Inflammatory macrophage (primary cell): ENCODE data around the gene XIRP2.
"Not testable (repeated sequence)": the region's sequence is repeated elsewhere in the genome, so short reads cannot be mapped to it uniquely, and the experiment has no call there.

Experiments
- DNase-seq, 2 donors: peaks; one replicate each; pipeline ENCODE4 v3.0.0-alpha.2; 2020 to 2022

The XIRP2 gene

DNA sequence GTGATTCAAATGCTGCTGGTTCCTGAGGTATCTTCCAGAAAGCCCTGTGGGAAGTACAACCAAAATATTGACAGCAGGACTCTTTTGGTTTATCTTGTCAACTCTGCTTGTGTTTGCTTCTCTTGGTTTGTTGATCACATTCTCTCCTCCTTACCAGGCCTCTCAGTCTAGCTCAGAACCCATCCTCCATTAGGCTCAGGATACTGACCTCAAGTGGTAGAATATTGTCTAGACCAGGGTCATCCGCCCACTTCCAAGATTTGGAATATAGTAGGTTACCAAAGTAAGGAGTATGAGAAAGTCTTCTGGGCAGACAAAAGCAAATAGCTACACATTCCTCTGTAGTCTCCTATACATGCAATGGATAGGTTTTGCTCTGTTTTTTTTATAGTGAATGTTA lies 56.6 kb downstream of the XIRP2 start:
- no peak for DNase-seq

DNA sequence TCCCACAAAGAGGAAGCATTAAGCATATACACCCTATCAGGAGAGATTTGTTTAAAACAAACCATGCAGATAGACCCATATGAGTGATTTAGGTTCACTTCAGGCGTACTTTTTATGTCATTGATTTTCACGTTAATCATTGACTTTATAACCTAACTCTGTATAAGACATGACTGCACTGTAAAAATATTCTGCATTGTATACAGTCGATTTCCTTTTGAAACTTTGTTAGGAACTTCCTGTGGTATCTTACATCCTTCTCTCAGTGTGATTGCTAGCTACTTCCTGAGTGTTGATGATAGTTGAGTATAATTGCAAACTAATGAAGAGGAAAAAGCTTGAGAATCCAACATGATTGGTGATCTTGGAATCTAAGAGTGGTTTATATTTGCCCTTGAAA lies 69.4 kb downstream of the XIRP2 start:
- DNase-seq: no peak

DNA sequence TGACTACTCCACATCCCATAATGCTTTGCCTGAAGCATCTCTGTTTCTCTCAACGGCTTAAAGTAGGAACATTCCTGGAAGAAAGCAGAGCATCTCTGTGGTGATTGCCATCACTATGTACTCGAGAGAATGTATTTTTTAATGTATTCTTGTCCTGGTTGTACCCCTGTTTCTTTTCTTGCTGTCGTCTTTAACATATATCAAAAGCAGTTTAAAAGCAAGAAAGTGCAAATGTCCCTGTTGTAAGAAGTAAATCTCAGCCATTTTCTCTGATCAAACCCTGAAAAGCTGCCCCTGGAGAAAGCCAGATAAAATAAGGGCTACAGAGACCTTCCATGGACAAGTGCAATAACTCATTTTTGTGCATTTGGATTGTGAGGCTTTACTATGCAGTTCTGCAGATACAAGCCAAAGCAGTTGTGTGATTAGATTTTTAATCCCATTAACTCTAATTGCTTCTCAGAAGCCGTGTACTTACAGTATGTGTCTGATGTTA lies 70.8 kb downstream of the XIRP2 start:
- no peak for DNase-seq

DNA sequence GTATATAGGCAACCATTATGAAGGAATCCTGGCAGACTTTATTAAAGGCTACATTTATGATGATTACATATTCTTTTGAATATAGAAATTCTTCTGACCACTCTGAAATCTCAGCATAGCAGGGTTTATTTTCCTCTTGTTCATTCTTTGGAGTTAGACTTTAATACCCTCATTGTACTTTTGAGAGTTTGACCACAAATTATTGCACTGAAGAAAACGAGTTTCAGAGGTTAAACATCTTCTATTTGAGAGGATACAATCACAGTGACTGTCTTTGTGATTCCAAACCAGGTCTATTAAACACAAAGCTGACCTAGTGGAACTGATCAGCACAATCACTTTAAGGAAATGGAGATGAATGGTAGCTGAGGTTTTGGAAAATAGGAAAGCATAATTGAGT lies 71.3 kb downstream of the XIRP2 start:
- DNase-seq: no peak

DNA sequence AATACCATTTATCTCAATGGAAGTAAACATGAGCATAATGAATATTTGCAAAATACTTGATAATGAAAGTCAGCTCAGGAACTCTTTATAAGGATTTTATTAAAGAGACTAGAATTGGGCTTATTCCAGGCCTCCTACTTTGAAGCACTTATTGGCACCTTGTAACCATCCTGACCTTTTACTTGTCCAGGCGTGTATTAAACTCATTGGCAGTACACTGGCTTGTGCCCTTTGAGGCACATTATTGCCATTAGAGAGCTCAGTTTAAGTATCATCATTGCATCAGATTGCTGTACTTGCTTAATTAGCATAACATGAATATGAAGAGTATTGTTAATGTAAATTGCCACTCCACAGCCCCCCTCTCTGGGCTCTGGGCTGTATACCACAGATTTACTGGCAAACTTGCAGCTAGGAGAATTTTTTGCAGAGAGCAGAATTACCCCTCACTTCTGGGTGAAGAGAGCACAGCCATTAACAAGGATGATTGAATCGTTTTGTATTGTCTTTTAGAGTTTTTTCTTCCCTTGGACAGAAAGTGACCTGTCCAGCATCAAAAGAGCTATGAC lies 72.5 kb downstream of the XIRP2 start:
- DNase-seq: no peak

DNA sequence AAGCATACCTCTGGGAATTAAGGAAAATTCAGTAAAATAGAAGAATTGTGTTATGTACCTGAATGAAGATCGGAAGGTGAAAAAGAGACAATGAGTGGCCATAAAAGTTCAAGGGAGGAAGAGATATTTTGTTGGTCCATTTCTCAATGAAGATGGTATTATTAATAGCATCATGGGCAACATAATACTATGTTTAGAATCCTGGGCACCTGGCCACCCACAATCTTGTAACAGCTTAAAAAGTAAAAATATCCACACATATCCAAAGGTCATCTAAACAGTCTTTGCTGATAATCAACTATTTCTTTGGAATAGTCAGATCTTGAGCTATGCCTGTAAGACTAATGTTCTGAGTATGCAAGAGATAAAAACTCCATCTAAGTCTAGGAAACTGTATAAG lies 73.7 kb downstream of the XIRP2 start:
- DNase-seq: no peak

DNA sequence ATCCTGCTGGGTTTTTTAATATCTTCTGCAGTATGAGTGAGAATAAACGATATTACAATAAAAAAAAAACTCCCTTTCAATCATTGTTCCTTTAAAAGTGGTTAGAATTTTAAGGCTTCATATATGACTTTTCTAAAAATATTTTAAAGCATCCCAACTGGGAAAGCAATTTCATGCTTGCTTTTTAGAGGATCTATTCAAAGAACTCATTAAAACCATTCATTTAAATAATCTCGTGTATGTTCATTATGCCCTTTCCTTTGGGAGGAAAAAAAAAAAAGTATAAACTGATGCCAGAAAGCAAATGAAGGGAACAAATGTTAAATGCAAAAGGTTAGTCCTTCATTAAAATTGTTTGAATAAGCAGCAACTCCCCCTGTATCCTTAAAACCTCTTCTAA lies 81.2 kb downstream of the XIRP2 start:
- no peak for DNase-seq

DNA sequence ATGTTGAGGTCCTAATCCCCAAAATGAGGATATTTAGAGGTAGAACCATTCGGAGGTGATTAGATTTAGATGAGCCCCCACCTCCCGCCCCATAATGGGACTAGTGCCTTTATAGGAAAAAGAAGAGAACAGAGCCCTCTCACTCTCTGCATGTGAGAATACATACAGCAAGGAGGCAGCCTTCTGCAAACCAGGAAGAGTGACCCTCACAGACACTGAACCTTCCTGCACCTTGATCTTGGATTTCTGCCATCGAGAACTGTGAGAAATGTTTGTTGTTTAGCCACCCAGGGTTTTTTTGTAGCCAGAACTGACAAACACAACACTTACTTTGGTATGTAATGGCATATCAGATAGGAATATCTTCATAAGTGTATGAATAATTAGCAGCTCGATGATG lies 83.7 kb downstream of the XIRP2 start:
- DNase-seq: no peak

DNA sequence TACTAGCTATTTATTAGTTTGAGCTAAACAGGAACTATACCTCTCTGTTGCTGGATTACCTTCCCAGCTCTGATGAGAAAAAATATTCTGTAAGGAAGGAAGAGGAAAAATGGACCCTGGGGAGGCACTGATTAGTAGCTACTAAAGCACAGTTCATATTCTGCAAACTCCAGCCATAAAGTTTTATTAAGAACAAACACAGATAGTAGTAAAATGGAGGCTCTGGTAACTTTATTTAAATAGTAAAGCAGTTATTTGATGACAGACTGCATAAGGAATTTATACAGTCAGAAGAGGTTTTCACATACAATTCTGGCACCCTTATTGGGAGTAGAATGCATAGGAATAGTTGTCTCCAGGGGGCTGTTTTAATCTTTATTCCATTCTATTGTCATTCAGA lies 84.1 kb downstream of the XIRP2 start:
- no peak for DNase-seq

DNA sequence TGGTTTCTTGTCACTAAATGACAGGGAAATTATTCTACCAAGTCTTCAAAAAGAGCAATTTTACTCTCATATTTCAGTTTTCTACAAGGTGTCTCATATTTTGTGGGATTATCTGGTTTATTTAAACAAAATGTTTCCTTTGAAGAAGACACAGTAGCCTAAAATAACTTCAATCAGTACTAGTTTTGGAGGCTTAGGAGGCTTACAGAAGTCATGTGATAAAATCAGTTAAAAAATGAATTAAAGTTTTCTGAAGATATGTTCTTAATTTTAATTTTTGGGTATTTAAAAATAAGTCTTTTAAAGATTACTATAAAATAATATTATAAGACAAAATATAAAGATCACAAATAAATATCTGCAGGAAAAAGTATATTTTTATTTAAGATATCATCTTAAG lies 95.9 kb downstream of the XIRP2 start:
- no peak for DNase-seq

DNA sequence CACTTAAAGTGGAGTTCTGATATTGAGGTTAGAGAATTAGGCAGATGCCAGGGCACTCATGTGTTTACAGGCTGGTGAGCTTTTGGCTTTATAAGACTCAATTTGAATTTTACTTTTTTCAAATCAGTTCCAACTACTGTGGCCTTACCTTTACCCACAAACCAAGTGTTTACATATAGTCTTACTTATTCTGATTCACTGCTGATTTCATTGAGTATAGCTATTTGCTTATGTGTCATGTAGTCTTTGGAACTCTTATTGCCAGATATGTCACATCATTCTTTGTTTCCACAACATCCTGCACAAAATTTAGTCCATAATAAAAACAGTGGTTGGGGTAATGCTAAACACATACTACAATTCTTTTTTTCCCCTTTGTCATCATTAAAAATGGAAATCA lies 96.5 kb downstream of the XIRP2 start:
- no peak for DNase-seq

DNA sequence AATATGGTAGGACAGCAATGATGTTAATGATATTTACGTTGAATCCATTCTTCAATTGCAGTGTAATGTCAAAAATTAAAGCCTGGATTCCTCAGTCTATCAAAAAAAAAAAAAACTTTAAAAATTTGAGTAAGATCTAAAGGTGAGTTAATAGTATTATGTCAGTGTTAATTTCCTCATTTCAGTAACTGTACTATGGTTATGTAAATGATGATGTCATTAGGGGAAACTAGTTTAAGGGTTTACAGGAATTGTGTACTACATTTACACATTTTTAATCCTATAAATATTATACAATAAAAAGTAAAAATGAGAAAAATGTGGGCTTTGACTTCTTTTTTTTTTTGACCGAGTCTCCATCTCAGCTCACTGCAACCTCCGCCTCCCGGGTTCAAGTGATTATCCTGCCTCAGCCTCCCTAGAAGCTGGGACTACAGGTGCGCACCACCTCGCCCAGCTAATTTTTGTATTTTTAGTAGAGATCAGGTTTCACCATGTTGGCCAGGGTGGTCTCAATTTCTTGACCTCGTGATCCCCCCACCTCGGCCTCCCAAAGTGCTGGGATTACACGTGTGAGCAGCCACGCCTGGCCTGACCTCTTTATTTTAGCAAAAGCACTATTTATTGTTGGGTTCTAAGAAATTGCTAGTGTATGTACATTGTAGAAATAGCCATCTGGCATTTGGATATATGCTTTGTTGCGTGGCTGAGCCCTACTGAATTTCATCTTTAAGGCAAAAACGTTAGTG lies 106.5 kb downstream of the XIRP2 start:
- no peak for DNase-seq

DNA sequence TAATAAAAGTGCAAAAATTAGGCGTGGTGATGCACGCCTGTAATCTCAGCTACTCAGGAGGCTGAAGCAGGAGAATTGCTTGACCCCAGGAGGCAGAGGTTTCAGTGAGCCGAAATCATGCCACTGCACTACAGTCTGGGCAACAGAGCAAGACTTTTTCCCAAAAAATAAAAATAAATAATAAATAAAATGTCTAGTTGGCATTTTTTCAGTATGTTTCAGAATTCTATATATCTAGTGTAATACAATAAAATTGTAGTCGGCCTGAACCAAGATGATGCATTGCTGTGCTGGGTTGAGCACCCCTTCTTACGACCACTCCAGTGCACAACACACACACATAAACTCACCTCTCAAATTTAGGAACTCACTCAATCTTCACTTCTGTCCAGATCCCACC lies 108.2 kb downstream of the XIRP2 start:
- no peak for DNase-seq

DNA sequence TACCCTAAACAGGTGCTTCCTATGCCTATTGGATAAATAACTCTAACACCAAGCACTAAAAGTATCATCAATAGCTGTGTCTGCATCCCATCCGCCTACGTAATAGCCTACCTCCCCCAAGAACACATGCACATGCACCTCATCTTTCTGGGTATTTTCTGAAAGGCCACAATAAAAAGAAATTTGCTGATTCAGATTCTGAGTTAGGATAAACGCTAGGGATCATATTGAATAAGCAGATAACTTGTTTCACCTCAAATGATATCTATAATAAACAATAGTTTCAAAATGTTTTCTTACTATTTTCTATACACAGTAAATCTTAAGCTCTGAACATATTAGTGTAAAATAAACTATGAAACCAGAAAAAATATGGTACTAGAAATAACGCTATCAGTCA lies 112.9 kb downstream of the XIRP2 start:
- no peak for DNase-seq

DNA sequence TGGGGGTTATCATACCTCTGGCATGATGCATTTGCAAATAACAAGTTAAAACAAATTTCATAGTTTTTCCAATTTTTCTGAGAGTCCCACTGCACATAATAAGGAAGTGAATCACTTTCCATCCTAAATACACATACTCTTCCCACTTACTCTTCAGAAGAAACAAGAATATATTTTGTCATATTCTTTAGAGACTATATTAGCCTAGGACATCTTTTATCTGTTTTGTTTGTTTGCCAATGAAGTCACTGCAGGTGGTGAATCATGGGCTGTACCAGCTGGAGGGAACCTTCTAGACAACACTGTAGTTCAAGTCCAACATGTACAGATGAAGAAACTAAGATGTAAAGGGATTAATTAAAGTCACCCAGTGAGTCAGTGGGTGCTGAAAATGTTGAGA lies 116.8 kb downstream of the XIRP2 start:
- DNase-seq: no peak

DNA sequence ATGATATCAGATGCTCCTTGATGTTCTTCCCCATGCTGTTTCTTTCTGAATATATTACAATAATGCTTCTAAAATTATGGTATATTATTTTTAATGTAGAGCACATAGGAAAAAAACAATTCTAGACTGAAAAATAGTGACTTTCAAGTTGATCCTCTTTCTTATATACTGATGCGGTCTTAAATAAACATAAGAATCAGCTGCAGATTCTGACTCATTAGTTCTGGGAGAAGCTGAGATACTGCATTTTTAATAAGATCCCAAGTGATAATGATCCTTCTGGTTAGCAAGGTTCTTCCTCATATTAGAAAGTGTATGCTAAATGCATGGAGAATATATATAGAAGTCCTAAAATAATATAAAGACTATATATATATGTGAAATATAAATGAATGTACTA lies 124.9 kb downstream of the XIRP2 start:
- no peak for DNase-seq

DNA sequence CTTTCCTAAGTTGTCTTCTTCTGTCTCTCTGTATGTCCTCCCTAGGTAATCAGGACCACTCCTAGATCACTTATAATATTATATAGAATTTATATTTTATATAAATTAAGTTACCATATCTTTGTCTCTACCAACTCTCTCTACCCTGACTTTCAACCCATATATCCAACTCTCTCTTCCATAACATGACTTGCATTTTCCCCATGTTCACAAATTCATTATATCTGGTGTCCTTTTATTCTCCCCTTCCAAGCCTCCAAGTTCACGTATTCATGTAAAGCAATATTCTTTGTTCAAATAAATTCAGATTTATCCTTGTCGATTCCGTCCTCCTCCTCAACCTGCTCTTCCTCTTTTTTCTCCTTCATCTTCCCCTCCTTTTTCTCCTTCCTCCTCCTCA lies 127.5 kb downstream of the XIRP2 start:
- no peak for DNase-seq

DNA sequence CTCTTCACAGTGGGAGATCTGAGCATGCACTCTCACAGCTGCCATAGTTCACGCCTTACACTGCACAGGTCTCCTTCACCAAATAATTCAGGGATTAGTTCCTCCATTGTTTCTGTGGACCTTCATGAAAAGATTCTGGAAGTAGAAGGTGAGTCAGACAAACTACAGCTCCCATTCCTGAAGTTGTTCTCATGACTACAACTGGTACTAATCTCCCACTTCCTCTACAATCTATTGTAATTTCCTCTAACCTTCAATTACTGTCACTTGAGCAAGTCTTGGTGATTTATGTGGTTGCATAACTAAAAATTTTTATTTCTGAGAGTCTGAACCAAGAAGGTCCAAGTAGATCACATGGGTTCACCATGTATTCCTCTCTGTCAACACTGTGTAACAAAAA lies 128.7 kb downstream of the XIRP2 start:
- no peak for DNase-seq

DNA sequence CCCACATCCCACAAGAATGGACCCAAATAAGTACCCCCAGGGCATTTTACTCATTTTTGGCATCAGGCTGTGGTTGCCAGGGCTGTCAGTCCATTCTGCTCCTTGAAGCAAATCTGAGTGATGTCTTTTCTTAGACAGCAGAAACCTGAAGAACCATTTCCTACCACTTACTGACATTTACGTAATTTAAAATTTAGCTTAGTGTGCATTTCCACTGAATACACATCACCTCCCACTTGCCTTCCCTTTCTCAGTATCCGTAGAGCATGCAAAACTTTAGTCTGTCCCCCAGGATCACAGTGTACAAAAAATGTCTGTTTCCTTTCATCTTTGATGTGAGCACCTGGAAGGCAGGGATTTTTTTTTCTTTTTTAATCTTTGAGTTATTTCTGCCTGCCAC lies 130.3 kb downstream of the XIRP2 start:
- DNase-seq: no peak

DNA sequence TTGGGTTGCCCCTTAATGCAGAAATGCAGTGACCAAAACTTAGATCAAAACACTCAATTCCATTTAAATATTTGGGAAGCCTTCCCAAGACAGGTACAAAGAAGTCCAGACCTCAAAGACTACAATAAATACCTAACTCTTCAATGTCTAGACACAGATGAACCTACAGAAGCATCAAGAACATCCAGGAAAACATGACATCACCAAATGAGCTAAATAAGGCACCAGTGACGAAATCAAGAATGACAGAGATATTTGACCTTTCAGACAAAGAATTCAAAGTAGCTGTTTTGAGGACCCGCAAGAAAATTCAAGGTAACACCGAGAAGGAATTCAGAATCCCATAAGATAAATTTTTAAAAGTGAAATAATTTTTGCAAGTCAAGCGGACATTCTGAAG lies 140.2 kb downstream of the XIRP2 start:
- no peak for DNase-seq

DNA sequence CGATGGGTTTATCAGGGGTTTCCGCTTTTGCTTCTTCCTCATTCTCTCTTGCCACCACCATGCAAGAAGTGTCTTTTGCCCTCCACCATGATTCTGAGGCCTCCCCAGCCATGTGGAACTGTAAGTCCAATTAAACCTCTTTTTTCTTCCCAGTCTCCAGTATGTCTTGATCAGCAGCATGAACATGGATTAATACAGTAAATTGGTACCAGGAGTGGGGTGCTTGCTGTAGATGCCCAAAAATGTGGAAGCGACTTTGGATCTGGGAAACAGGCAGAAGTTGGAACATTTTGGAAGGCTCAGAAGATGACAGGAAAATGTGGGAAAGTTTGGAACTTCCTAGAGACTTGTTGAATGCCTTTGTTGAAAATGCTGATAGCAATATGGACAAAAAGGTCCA lies 146.7 kb downstream of the XIRP2 start:
- not testable (repeated sequence) for DNase-seq

DNA sequence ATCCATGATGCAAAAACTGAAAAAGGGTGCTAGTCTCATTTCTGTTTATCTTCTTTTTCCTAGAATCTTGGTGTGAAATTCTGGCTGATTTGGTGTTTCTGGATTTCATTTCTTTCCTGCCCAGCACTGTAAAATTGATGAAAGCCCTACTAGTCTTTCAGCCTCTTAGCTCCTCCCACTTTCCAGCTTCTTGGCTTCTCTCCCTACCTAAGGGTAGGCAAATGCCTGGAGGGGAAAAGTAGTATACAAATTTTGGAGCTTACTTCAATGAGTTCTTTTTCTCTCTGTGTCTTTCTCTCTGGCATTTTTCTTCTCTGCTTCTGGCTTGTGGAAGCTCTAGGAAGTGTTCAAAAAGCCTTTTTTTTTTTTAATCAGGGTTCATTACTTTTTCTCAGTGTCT lies 160.5 kb downstream of the XIRP2 start:
- DNase-seq: no peak

DNA sequence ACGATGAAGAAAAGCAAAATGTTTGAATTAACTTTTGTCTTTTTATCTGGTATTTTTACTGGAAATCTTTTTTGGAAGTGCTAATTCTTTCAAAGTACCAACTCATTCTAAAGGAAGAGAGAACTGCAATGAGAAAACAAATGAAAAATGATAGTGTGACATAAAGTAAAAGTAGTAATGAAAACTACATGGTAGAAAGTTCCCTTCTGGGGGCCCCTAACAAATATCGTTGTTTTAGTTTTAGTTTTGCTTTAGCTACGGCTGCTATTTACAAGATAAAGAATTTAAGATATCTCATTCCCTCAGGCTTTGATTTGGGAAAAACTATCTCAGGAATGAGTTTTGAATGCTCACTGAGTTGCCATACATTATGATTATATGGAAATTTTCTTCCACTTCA lies 161.4 kb downstream of the XIRP2 start:
- DNase-seq: no peak

DNA sequence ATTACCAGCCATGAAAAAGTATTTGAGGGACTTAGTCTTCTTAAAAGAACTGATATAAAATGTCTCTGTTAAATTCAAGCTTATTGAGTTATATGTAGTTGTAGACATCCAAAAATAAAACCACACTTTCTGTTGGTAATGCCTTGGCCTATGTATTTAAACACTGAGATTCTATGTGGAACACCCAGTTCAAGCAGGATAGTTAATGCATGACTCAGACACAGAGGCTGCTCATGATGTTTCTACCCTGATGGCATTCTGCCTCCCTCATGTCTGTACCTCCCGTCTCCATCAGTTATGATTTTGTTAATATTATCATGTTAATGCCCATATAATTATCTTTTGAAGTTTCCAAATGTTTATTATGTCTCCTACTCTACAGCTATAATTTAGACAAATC lies 164.5 kb downstream of the XIRP2 start:
- DNase-seq: no peak

DNA sequence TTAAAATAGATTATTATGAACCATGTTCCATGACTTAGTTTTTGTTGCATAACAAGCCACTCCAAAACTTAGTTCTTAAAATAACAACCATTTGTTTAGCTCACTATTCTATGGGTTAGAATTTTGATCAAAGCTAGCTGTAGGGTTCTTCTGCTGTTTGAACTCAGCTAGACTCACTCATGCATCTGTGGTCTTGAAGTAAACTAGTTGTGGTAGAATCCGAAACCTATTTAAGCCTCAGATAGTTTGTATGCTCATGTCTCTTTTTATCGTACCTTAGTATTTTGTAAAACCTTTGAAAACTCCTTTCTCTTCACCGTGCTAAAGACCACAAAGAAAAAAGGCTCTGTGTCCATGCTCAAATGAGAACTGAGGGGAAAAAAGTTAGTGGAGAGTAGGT lies 166.6 kb downstream of the XIRP2 start:
- no peak for DNase-seq
